SK-N-SH (cell line): ENCODE results near the gene HLA-DPB1. TPM values are rescaled to one million over a fixed set of nuclear protein-coding genes. Genes with fewer than 3 reads are reported as not detected.

Experiments
- CTCF ChIA-PET: fragments of 300-600, 350-600 bp; formaldehyde crosslinking; extraction: SDS; loops from one replicate; lab custom pipeline; 2021; lab: Yijun Ruan, JAX
- POLR2A ChIA-PET: fragments of 350-600 bp; sonication (Branson Sonifier 250); formaldehyde crosslinking; extraction: SDS; loops from one replicate; lab custom pipeline; 2020; ENCODE audit warnings: antibody characterized with exemption, inconsistent platforms; lab: Yijun Ruan, JAX
- DNase-seq: peaks from one replicate; pipeline ENCODE4 v3.0.0; 2012
- H2AFZ ChIP-seq: fragments of 200-600 bp; sonication (generic); 2 replicates; pipeline ENCODE4 v1.8.1; 2016; ENCODE audit warnings: antibody characterized with exemption, mild to moderate bottlenecking, low read depth
- H3F3A ChIP-seq: fragments of 200-600 bp; sonication (generic); replicated peaks from 2 replicates; pipeline ENCODE3; 2016; ENCODE audit warnings: antibody characterized with exemption, mild to moderate bottlenecking; ENCODE audit not compliant: insufficient read depth
- H3K27ac ChIP-seq, 2 experiments: fragments of 200-500 bp in 1 of 2; fragments of 200-600 bp in 1 of 2; sonication (Bioruptor generic) in 1 of 2; sonication (generic), shearing (Covaris generic) in 1 of 2; 2 replicates each; pipeline versions ENCODE4 v1.5.1 to v1.6.1; 2014 to 2016; ENCODE audit warnings: low read depth in 2 of 2, inconsistent platforms in 1 of 2, low read length in 1 of 2, mild to moderate bottlenecking in 1 of 2, mixed read lengths in 1 of 2
- H3K27me3 ChIP-seq: fragments of 200-600 bp; sonication (generic), shearing (Covaris generic); 2 replicates; pipeline ENCODE4 v1.6.1; 2016; ENCODE audit warnings: mixed run types; ENCODE audit not compliant: insufficient read depth
- H3K36me3 ChIP-seq, 2 experiments: fragments of 200-500 bp in 1 of 2; fragments of 200-600 bp in 1 of 2; sonication (Bioruptor generic) in 1 of 2; sonication (generic) in 1 of 2; replicated peaks in 1 of 2; 2 replicates each; pipeline versions ENCODE3 to v1.5.1; 2014 to 2016; ENCODE audit warnings: low read length in 1 of 2, mild to moderate bottlenecking in 1 of 2; ENCODE audit not compliant: insufficient read depth in 2 of 2, control insufficient read depth in 1 of 2
- H3K4me1 ChIP-seq, 2 experiments: fragments of 200-500 bp in 1 of 2; fragments of 200-600 bp in 1 of 2; sonication (Bioruptor generic) in 1 of 2; sonication (generic), shearing (Covaris generic) in 1 of 2; 2 replicates each; pipeline versions ENCODE4 v1.5.1 to v1.6.1; 2014 to 2016; ENCODE audit warnings: low read depth in 1 of 2, low read length in 1 of 2, mixed run types in 1 of 2; ENCODE audit not compliant: insufficient read depth in 2 of 2, control insufficient read depth in 1 of 2
- H3K4me2 ChIP-seq: fragments of 200-600 bp; sonication (generic), shearing (Covaris generic); 2 replicates; pipeline ENCODE4 v1.6.1; 2017; ENCODE audit warnings: mixed run types
- H3K4me3 ChIP-seq, 2 experiments: fragments of 200-500 bp in 1 of 2; fragments of 200-600 bp in 1 of 2; sonication (Bioruptor generic) in 1 of 2; sonication (generic), shearing (Covaris generic) in 1 of 2; 2 replicates each; pipeline versions ENCODE4 v1.5.1 to v1.8.1; 2014 to 2016; ENCODE audit warnings: low read depth in 2 of 2, inconsistent platforms in 1 of 2, low read length in 1 of 2, mild to moderate bottlenecking in 1 of 2, mixed read lengths in 1 of 2, moderate library complexity in 1 of 2
- H3K79me2 ChIP-seq: fragments of 200-600 bp; sonication (generic); 2 replicates; pipeline ENCODE4 v1.8.1; 2017; ENCODE audit warnings: mild to moderate bottlenecking; ENCODE audit not compliant: insufficient read depth
- H3K9ac ChIP-seq: fragments of 200-600 bp; sonication (generic); 2 replicates; pipeline ENCODE4 v1.6.1; 2017; ENCODE audit warnings: mixed run types
- H3K9me2 ChIP-seq: fragments of 200-600 bp; sonication (generic); 2 replicates; pipeline ENCODE4 v1.6.1; 2017; ENCODE audit warnings: mixed run types
- H3K9me3 ChIP-seq: fragments of 200-600 bp; sonication (generic); 2 replicates; pipeline ENCODE4 v1.6.1; 2017; ENCODE audit warnings: mixed run types, mild to moderate bottlenecking, moderate library complexity
- H4K20me1 ChIP-seq: fragments of 200-600 bp; sonication (generic); 2 replicates; pipeline ENCODE4 v1.6.1; 2017; ENCODE audit warnings: mild to moderate bottlenecking, mixed run types; ENCODE audit not compliant: insufficient read depth
- CHD2 ChIP-seq: fragments of 150-350 bp; IDR thresholded peaks from 2 replicates; pipeline ENCODE4 v1.6.1; 2018; ENCODE audit warnings: low read length; ENCODE audit not compliant: partially characterized antibody
- EP300 ChIP-seq, 2 experiments: IDR thresholded peaks; 2 replicates each; pipeline versions ENCODE4 v1.4.0 to v1.6.1; 2012; ENCODE audit warnings: borderline replicate concordance in 1 of 2, low read depth in 1 of 2, low read length in 1 of 2
- FOXJ3 ChIP-seq: sonication (generic); formaldehyde crosslinking; IDR thresholded peaks from 2 replicates; pipeline ENCODE4 v1.5.1; 2020; ENCODE audit warnings: mild to moderate bottlenecking, missing genetic modification reagents
- FOXM1 ChIP-seq: IDR thresholded peaks from 2 replicates; pipeline ENCODE4 v1.4.0; 2012; ENCODE audit warnings: low read depth, mild to moderate bottlenecking
- NFIC ChIP-seq: IDR thresholded peaks from 2 replicates; pipeline ENCODE4 v1.4.0; 2012; ENCODE audit warnings: borderline replicate concordance
- RAD21 ChIP-seq: IDR thresholded peaks from 2 replicates; pipeline ENCODE4 v1.6.1; 2012; ENCODE audit warnings: mild to moderate bottlenecking, low read length
- RFX5 ChIP-seq: IDR thresholded peaks from 2 replicates; pipeline ENCODE4 v1.6.1; 2012; ENCODE audit warnings: mild to moderate bottlenecking, improper control_type of control experiment, low read length
- SIN3A ChIP-seq: IDR thresholded peaks from 2 replicates; pipeline ENCODE4 v1.6.1; 2012; ENCODE audit warnings: low read depth, mild to moderate bottlenecking, low read length, moderate library complexity, borderline replicate concordance
- SMC3 ChIP-seq: IDR thresholded peaks from 2 replicates; pipeline ENCODE4 v1.6.1; 2012; ENCODE audit warnings: low read depth, low read length, improper control_type of control experiment
- TAF1 ChIP-seq: IDR thresholded peaks from 2 replicates; pipeline ENCODE4 v1.6.1; 2012; ENCODE audit warnings: low read depth, mild to moderate bottlenecking, low read length, moderate library complexity, borderline replicate concordance
- WGBS: methylation state at CpG from one replicate; pipeline ENCODE4 v1.1.6; 2017; ENCODE audit warnings: low lambda C conversion rate; 5-methylcytosine and 5-hydroxymethylcytosine counted together
- polyA plus RNA-seq, 3 experiments: library from polyadenylated mRNA; depleted of rRNA; stranded (reverse); fragments of >200 nt; gene quantifications; 2 replicates each; pipeline ENCODE4 v1.2.3, GENCODE V29; 2012
- TF ChIP-seq, protein P1 (sequence below): fragments of 150-350 bp; IDR thresholded peaks from 2 replicates; pipeline ENCODE4 v1.6.1; 2016; ENCODE audit warnings: mild to moderate bottlenecking, low read depth, low read length
- TF ChIP-seq, protein P2 (sequence below): IDR thresholded peaks from 2 replicates; pipeline ENCODE4 v1.4.0; 2012; ENCODE audit warnings: low read depth
- TF ChIP-seq, protein P3 (sequence below): IDR thresholded peaks from 2 replicates; pipeline ENCODE4; 2012
- TF ChIP-seq, protein P4 (sequence below): fragments of 200-600 bp; sonication (generic); IDR thresholded peaks from 2 replicates; pipeline ENCODE4 v1.6.1; 2017; ENCODE audit warnings: antibody characterized with exemption, mild to moderate bottlenecking, moderate library complexity

The HLA-DPB1 gene
- polyA plus RNA-seq, 1 of the 3 experiments (the other 2 are of a cell fraction) = 2.0 TPM

DNA sequence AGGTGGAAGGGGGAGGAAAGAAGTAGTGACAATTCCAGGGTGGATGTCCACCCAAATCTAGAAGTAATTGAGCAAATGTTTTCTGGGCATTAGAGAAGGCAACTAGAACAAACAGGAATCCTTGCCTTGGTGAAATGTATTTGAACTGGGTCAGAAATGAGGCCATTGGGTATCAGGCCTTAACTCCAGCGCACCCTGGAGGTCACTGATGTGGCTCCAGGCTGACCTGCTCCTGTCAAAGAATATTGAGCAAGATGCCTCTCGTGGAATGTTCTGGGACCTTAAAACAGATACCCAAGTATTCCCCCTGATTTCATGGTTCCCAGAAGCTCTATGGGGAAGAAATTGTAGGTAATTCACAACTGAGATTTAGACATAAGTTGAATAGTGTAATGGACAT is 6.9 kb downstream of the HLA-DPB1 start:
- CTCF ChIA-PET = interaction anchor here (0.8 to 1.8 kb wide), 3 partner anchors 67 to 214 kb away, joined by 3 to 4 read pairs (median 3); no protein-coding TSS in a partner anchor

DNA sequence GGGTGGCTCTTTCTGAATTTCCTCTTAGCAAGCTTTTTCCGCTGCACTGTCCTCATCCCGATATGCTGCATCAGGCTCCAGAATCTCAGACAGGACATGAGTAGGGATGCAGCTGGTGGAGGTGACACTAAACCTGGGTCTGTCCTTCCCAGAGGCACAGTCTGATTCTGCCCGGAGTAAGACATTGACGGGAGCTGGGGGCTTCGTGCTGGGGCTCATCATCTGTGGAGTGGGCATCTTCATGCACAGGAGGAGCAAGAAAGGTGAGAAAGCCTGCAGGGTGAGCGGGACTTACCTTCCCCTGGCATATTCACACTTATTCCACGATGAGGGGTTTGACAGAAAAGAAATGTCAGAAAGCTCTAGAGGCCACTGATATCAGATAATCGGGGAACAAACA is 9.8 kb downstream of the HLA-DPB1 start:
- TF ChIP-seq TAF1 = no peak
- TF ChIP-seq, protein P1, sequence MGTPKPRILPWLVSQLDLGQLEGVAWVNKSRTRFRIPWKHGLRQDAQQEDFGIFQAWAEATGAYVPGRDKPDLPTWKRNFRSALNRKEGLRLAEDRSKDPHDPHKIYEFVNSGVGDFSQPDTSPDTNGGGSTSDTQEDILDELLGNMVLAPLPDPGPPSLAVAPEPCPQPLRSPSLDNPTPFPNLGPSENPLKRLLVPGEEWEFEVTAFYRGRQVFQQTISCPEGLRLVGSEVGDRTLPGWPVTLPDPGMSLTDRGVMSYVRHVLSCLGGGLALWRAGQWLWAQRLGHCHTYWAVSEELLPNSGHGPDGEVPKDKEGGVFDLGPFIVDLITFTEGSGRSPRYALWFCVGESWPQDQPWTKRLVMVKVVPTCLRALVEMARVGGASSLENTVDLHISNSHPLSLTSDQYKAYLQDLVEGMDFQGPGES = no peak
- TF ChIP-seq, protein P2, sequence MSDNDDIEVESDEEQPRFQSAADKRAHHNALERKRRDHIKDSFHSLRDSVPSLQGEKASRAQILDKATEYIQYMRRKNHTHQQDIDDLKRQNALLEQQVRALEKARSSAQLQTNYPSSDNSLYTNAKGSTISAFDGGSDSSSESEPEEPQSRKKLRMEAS = no peak
- TF ChIP-seq EP300 (IDR thresholded peaks at IDR 0.05; ENCODE audit: borderline replicate concordance in 1 of 2, low read depth in 1 of 2, low read length in 1 of 2) = no peak
- TF ChIP-seq, protein P3, sequence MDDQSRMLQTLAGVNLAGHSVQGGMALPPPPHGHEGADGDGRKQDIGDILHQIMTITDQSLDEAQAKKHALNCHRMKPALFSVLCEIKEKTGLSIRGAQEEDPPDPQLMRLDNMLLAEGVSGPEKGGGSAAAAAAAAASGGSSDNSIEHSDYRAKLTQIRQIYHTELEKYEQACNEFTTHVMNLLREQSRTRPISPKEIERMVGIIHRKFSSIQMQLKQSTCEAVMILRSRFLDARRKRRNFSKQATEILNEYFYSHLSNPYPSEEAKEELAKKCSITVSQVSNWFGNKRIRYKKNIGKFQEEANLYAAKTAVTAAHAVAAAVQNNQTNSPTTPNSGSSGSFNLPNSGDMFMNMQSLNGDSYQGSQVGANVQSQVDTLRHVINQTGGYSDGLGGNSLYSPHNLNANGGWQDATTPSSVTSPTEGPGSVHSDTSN = no peak
- no peak for TF ChIP-seq SMC3
- no peak for TF ChIP-seq FOXJ3 (CRISPR knock-in tag)
- no peak for TF ChIP-seq SIN3A
- no peak for TF ChIP-seq RFX5
- no peak for TF ChIP-seq FOXM1
- TF ChIP-seq NFIC = no peak
- TF ChIP-seq CHD2 = no peak
- POLR2A ChIA-PET = no interaction called here
- Histone ChIP-seq H3K9me2 (no peaks in the 10 kb centered on the region), H3K9ac (no peak overlapping the region), H3K27me3 (peaks cover 78% of the 10 kb centered on the region), H3F3A (no peaks in the 10 kb centered on the region), H3K9me3 (no peaks in the 10 kb centered on the region), H3K4me1 (no peaks in the 10 kb centered on the region; a peak in 1 of 4 replicates), H4K20me1 (no peaks in the 10 kb centered on the region), H3K36me3 (no peaks in the 10 kb centered on the region), H2AFZ (no peak overlapping the region), H3K27ac (no peak overlapping the region), H3K4me3 (no peak overlapping the region), H3K4me2 (no peak overlapping the region), H3K79me2 (no peaks in the 10 kb centered on the region)
- CTCF ChIA-PET = interaction anchor here (0.9 kb wide), 1 partner anchor 32 kb away, joined by 3 read pairs; no protein-coding TSS in a partner anchor
- DNase-seq = no peak
- WGBS = 2% methylated on average over 8 of the region's 8 CpGs

More for the DNA sequence above, 6.9 kb downstream of the HLA-DPB1 start:
- H3K4me2 ChIP-seq = no peak overlapping the region
- no peaks in the 10 kb centered on the region for H3K9me2 ChIP-seq
- H4K20me1 ChIP-seq = no peaks in the 10 kb centered on the region
- no peak overlapping the region for H3K9ac ChIP-seq
- no peaks in the 10 kb centered on the region; a peak in 1 of 4 replicates for H3K4me1 ChIP-seq
- no peak overlapping the region for H3K4me3 ChIP-seq
- no peaks in the 10 kb centered on the region for H3F3A ChIP-seq
- 0% methylated on average over 2 of the region's 2 CpGs for WGBS
- TF ChIP-seq, protein P3 = no peak
- TF ChIP-seq FOXJ3 (CRISPR knock-in tag) (no peak), RAD21 (peak; percentile 14; the same call in 1 of the 2 replicates)
- TF ChIP-seq, protein P4, sequence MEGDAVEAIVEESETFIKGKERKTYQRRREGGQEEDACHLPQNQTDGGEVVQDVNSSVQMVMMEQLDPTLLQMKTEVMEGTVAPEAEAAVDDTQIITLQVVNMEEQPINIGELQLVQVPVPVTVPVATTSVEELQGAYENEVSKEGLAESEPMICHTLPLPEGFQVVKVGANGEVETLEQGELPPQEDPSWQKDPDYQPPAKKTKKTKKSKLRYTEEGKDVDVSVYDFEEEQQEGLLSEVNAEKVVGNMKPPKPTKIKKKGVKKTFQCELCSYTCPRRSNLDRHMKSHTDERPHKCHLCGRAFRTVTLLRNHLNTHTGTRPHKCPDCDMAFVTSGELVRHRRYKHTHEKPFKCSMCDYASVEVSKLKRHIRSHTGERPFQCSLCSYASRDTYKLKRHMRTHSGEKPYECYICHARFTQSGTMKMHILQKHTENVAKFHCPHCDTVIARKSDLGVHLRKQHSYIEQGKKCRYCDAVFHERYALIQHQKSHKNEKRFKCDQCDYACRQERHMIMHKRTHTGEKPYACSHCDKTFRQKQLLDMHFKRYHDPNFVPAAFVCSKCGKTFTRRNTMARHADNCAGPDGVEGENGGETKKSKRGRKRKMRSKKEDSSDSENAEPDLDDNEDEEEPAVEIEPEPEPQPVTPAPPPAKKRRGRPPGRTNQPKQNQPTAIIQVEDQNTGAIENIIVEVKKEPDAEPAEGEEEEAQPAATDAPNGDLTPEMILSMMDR = peak; percentile 37
- TF ChIP-seq, all 33 proteins: peak for 2
- POLR2A ChIA-PET = no interaction called here
- no peak overlapping the region for H3K27ac ChIP-seq
- no peaks in the 10 kb centered on the region for H3K9me3 ChIP-seq
- DNase-seq = peak; percentile 27
- H3K27me3 ChIP-seq = peaks cover 85% of the 10 kb centered on the region
- no peaks in the 10 kb centered on the region for H3K79me2 ChIP-seq
- H2AFZ ChIP-seq = no peak overlapping the region
- H3K36me3 ChIP-seq = no peaks in the 10 kb centered on the region
